ENCODE data around the gene PRUNE2. TPM values are rescaled to one million over a fixed set of nuclear protein-coding genes. Genes with fewer than 3 reads are reported as not detected.
A peak's percentile ranks its signal among the peaks of the same experiment; 100 is the strongest.

The PRUNE2 gene
- total RNA-seq, 4 donors from 2014 or later, result 15.6 to 37.8 (median 26.1) TPM

- no peaks in the 10 kb centered on the region for H3K36me3 ChIP-seq
- TF ChIP-seq, protein P1, sequence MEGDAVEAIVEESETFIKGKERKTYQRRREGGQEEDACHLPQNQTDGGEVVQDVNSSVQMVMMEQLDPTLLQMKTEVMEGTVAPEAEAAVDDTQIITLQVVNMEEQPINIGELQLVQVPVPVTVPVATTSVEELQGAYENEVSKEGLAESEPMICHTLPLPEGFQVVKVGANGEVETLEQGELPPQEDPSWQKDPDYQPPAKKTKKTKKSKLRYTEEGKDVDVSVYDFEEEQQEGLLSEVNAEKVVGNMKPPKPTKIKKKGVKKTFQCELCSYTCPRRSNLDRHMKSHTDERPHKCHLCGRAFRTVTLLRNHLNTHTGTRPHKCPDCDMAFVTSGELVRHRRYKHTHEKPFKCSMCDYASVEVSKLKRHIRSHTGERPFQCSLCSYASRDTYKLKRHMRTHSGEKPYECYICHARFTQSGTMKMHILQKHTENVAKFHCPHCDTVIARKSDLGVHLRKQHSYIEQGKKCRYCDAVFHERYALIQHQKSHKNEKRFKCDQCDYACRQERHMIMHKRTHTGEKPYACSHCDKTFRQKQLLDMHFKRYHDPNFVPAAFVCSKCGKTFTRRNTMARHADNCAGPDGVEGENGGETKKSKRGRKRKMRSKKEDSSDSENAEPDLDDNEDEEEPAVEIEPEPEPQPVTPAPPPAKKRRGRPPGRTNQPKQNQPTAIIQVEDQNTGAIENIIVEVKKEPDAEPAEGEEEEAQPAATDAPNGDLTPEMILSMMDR (IDR thresholded peaks at IDR 0.05), result no peak
- TF ChIP-seq POLR2A (IDR thresholded peaks at IDR 0.05), result no peak
These were observed 139.8 kb downstream of the PRUNE2 start for GRCh38 chr9:76766126-76766525.

DNA sequence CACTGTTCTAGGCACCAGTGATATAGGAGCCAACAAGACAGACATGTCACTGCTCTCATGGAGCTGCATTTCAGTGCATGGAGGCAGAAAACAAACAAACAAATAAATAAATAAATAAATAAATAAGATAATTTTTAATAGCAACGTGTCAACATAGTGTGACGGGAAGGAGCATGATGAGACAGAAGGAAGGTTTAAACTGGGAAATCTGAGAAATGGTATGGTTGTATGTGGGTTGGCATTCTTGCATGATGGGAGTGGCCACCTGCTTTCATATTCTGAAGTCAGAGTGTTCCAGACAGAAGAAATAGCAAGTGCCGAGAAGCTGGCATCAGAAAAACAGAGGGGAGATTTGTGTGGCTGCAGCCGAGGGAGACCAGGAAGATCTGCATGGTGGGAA is 141.8 kb downstream of the PRUNE2 start, which contains the start of gene PCA3:
TSS of gene PCA3 (plus strand) at position 301 of the 400 bp plus-strand sequence.
- no peak for DNase-seq
- TF ChIP-seq POLR2A (IDR thresholded peaks at IDR 0.05), result no peak
- TF ChIP-seq, protein P1 (IDR thresholded peaks at IDR 0.05), result no peak
- H3K27me3 ChIP-seq, result no peaks in the 10 kb centered on the region
- no peak within 1 kb of the TSS for H3K4me3 ChIP-seq
- no peaks in the 10 kb centered on the region for H3K9me3 ChIP-seq
- H3K27ac ChIP-seq, result no peak within 1 kb of the TSS
- no peaks in the 10 kb centered on the region for H3K4me1 ChIP-seq
- H3K36me3 ChIP-seq, result no peaks in the 10 kb centered on the region

More at GRCh38 chr9:76766126-76766525, 139.8 kb downstream of the PRUNE2 start:
- Histone ChIP-seq H3K4me3 (no peak overlapping the region), H3K27ac (no peak overlapping the region), H3K27me3 (no peaks in the 10 kb centered on the region), H3K4me1 (no peaks in the 10 kb centered on the region), H3K9me3 (no peaks in the 10 kb centered on the region)
- no peak for DNase-seq

- TF ChIP-seq, protein P1 (IDR thresholded peaks at IDR 0.05), result peak in 4 of 6 experiments; percentile 28 to 55 (median 50)
- TF ChIP-seq POLR2A (IDR thresholded peaks at IDR 0.05), result no peak
- H3K36me3 ChIP-seq, result no peaks in the 10 kb centered on the region
- no peaks in the 10 kb centered on the region for H3K9me3 ChIP-seq
- no peak overlapping the region for H3K27ac ChIP-seq
- no peak for DNase-seq
- H3K4me1 ChIP-seq, result no peaks in the 10 kb centered on the region
- H3K4me3 ChIP-seq, result no peak overlapping the region
- no peaks in the 10 kb centered on the region for H3K27me3 ChIP-seq
These were observed 144.5 kb downstream of the PRUNE2 start for GRCh38 chr9:76761448-76761847.

- Histone ChIP-seq H3K27me3 (no peaks in the 10 kb centered on the region), H3K27ac (no peak overlapping the region), H3K9me3 (no peaks in the 10 kb centered on the region), H3K4me1 (no peaks in the 10 kb centered on the region), H3K4me3 (no peak overlapping the region), H3K36me3 (no peaks in the 10 kb centered on the region)
- TF ChIP-seq, protein P1 (IDR thresholded peaks at IDR 0.05), result no peak
- TF ChIP-seq POLR2A (IDR thresholded peaks at IDR 0.05), result no peak
- DNase-seq, result peak in 2 of 3 donors; percentile 55 to 57
These were observed 146.2 kb downstream of the PRUNE2 start for GRCh38 chr9:76759732-76760131.

GRCh38 chr9:76758476-76758875 is 147.4 kb downstream of the PRUNE2 start:
- Histone ChIP-seq H3K27me3 (no peaks in the 10 kb centered on the region), H3K9me3 (no peaks in the 10 kb centered on the region), H3K36me3 (no peaks in the 10 kb centered on the region), H3K4me3 (no peak overlapping the region), H3K4me1 (no peaks in the 10 kb centered on the region), H3K27ac (no peak overlapping the region)
- DNase-seq, result no peak
- TF ChIP-seq, protein P1 (IDR thresholded peaks at IDR 0.05), result no peak
- no peak for TF ChIP-seq POLR2A (IDR thresholded peaks at IDR 0.05)

All from Peyer's patch (tissue), 4 donors.